GM12874 (cell line): ENCODE measurements around the gene CGB7.

Source experiments
- TF ChIP-seq, protein P1 (sequence below): IDR thresholded peaks from 2 replicates; pipeline ENCODE4 v1.5.1; 2011; ENCODE audit warnings: low read depth, mild to moderate bottlenecking, control low read depth, low read length, moderate library complexity; ENCODE audit not compliant: insufficient read depth

CGB7 gene

DNA sequence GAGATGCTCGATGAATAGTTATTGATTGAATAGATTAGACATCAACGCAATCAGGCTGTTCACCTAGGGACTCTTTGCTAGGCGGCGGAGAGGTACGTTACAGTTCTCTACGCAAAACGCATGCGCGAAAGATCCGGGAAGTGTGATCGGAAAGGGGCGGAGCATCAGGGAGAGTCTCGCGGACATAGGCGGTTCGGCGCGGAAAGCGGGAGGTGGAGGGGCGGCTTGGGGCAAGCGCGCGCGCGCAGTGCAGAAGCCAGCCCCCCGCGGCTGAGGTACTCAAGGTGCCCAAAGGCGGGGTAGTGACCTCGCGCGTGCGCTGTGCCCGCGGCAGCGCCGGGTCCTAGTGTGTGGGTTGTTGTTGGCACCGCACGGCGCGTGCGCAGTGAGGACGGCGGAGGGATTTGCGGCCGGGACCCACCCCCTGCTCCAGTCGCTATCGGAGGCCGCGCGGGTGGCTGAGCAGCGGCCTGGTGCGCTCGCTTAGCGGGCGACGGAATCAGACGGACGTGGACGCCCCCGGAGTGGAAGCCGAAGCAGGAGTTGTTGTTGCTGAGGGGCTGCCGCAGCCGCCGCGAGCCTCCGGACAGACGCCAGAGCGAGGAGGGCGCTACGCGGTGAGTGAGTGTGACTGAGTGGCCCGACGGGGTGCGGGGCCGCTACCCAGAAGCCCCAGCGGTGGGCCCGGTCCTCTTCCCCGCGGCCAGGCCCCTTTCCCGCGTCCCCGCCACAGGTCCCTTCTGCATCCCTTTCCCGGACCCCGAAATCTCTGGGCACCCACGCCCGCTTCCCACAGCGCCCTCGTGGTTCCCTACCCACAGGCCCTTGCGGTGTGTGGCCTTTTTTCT is 27.7 kb upstream of the CGB7 start, which contains the start of gene SNRNP70:
SNRNP70 (plus strand) TSS at position 432 of the 848 bp plus-strand sequence. CDS start 964 bp downstream, outside the sequence.
- TF ChIP-seq, protein P1, sequence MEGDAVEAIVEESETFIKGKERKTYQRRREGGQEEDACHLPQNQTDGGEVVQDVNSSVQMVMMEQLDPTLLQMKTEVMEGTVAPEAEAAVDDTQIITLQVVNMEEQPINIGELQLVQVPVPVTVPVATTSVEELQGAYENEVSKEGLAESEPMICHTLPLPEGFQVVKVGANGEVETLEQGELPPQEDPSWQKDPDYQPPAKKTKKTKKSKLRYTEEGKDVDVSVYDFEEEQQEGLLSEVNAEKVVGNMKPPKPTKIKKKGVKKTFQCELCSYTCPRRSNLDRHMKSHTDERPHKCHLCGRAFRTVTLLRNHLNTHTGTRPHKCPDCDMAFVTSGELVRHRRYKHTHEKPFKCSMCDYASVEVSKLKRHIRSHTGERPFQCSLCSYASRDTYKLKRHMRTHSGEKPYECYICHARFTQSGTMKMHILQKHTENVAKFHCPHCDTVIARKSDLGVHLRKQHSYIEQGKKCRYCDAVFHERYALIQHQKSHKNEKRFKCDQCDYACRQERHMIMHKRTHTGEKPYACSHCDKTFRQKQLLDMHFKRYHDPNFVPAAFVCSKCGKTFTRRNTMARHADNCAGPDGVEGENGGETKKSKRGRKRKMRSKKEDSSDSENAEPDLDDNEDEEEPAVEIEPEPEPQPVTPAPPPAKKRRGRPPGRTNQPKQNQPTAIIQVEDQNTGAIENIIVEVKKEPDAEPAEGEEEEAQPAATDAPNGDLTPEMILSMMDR, result no peak

DNA sequence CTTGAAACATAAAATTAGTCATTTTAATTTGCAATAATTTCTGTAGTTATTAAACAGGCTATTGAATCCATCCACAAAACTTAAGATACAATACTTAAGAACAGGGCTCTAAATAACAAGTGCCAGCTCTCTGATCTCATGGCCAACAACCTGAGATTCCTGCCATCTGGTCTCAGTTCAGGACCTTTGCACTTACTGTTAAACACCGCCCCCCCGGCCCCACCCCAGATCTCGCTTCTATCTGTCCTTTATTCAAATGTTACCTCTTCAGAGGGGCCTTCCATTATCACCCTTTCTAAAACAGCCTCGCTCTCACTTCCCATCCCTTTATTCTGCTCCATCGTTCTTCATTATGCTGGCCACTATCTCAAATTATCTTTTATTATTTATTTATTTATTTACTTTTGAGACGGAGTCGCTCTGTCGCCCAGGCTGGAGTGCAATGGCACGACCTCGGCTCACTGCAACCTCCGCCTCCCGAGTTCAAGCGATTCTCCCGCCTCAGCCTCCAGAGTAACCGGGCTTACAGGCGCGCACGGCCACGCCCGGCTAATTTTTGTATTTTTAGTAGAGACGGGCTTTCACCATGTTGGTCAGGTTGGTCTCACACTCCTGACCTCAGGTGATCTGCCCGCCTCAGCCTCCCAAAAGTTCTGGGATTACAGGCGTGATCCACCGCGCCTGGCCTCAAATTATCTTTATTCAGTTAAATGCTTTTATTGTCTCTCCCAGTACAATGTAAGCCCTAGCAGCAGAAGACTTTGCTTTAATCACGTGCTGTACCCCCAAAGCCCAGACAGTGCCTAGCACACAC is 26.9 kb upstream of the CGB7 start:
- TF ChIP-seq, protein P1, result no peak

DNA sequence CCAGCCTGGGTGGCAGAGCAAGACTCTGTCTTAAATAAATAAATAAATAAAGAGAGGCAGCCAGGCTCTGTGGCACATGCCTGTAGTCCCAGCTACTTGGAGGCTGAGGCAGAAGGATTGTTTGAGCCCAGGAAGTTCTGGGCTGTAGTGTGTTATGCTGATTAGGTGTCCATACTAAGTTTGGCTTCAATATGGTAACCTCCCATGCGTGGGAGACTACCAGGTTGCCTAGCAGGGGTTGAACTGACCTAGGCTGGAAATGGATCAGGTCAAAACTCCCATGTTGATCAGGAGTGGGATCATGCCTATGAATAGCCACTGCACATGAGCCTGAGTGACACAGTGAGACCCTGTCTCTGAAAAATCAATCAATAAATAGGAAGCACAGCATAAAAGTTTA is 23.7 kb upstream of the CGB7 start:
- TF ChIP-seq, protein P1, result no peak

DNA sequence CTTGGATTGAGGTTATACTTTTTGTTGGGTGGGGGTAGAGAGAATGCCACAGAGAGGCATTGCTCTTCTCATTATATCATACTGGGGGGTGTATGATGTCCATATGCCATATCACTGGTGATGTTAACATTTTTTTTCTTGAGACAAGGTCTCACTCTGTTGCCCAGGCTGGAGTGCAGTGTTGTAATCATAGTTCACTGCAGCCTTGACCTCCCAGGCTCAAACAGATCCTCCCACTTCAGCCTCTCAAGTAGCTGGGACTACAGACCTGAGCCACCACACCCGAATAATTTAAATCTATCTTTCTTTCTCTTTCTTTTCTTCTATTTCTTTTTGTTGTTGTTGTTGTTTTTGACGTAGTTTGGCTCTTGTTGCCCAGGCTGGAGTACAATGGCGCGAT is 22.8 kb upstream of the CGB7 start:
- TF ChIP-seq, protein P1, result no peak

DNA sequence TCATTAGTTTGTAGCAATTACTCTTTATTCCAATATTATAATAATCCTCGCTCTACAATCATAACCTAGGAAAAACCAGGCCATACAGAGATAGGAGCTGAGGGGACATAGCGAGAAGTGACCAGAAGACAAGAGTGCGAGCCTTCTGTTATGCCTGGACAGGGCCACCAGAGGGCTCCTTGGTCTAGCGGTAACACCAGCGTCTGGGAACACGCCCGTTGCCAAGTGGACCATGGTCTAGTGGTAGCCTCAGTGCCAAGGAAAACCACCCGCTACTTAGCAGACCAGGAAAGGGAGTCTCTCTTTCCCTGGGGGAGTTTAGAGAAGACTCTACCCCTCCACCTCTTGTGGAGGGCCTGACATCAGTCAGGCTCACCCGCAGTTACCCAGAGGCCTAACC is 17.3 kb upstream of the CGB7 start:
- TF ChIP-seq, protein P1, result peak; percentile 60

DNA sequence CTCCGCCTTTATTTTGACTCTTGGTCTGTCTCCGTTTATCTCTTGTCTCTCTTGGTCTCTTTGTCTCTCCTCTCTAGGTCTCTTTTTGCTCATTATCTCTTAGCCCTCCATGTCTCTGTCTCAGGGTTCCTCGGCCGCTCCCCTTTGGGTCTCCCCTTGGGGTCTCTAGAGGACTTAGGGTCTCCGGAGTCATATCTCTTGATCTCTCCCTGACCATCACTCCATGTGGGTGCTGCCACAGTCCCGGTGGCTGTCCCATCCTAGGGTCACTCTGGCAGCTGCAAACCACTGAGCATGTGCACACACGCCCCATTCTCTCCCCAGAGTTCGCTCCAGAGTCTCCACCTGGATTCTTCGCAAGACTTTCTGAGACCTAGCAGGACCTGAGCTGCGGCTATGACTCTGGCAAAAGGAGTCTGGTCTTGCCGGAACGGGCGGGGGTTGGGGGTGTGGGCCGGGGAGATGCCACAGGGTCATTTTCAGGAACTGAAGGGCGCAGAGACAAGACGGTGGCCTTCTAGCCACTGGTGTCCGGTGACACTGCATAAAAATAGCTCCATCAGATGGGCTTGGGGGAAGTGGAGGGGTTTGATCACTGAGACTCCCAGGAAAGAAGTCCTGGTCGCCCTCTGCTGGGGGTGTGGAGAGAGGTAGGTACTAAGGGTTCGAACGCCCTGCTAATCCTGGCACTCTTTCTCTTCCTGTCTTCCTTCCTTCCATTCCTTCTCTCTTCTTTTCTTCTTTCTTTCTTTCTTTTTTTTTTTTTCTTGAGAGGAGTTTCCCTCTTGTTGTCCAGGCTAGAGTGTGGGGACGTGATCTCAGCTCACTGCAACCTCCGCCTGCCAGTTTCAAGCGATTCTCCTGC is 16.2 kb upstream of the CGB7 start:
- TF ChIP-seq, protein P1, result peak; percentile 28; the same call in 1 of the 2 replicates
